Hematopoietic multipotent progenitor cell treated with erythropoietin and hydrocortisone succinate and interleukin-3 and kit ligand, for 8 days (in vitro differentiated cells): ENCODE data around the gene ACTRT2.

ENCODE experiments used
- DNase-seq: peaks from one replicate; pipeline ENCODE4 v3.0.0-alpha.2; 2015

The ACTRT2 gene

DNA sequence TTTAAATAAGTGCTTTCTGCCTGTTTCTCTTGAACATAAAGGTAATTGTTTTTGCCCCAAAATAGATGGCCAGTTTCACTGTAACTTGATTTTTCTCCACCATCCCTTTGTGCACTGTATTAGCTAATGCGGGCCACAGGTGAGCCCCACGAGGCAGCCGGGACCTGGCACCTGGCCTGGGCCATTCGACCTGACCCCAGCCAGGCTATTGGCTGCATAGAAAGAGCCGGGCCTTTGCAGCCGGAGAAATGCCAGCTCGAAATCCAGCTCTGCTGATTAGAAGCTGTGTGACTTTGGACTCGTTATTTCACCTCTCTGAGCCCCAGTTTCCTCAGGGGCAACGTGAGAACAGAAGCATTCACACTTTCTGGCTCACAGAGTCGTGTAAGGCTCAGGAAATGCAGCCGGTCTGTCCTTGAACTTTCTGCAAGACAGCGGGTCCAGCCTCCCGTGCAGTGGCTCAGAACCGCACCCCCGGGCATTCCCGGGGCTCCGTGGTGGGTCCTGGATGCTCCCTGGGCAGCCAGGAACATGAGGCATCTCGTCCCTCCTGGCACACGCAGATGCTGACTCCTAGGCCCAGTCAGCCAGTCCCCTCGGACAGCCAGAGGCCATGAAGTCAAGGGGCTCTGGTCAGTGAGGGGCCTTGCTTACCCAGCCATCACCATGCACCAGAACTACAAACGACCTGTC lies 37.4 kb upstream of the ACTRT2 start:
- DNase-seq: no peak

GRCh38 chr1:2984399-2985061 lies 36.7 kb upstream of the ACTRT2 start:
- DNase-seq: no peak

GRCh38 chr1:2985067-2985561 lies 36.2 kb upstream of the ACTRT2 start:
- DNase-seq: no peak

DNA sequence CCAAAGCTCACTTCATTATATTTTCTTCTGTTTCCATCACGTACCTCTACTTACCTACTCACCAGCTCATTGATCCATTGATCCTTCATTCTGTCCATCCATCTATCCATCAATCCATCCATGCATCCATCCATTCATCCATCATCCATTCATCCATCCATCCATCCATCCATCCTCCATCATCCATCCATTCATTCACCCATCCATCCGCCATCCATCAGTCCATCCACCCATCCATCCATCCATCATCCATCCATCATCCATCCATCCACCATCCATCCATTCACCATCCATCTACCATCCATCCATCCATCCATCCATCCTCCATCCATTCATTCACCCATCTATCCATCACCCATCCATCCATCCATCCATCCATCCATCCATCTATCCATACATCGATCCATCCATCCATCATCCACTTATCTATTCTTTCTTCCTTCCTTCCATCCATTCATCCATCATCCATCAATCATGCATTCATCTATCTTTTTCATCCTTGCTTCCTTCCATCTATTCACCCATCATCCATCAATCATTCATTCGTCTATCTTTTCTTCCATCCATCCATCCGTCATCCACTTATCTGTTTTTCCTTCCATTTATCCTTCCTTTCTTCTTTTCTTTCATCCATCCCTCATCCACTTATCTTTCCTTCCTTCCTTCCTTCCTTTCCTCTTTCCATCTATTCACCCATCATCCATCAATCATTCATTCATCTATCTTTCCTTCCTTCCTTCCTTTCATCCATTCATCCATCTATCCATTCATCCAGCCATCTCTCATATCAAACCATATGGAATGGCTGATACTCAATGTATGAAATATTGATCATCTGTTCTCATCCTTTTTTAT lies 35.3 kb upstream of the ACTRT2 start:
- DNase-seq: no peak

DNA sequence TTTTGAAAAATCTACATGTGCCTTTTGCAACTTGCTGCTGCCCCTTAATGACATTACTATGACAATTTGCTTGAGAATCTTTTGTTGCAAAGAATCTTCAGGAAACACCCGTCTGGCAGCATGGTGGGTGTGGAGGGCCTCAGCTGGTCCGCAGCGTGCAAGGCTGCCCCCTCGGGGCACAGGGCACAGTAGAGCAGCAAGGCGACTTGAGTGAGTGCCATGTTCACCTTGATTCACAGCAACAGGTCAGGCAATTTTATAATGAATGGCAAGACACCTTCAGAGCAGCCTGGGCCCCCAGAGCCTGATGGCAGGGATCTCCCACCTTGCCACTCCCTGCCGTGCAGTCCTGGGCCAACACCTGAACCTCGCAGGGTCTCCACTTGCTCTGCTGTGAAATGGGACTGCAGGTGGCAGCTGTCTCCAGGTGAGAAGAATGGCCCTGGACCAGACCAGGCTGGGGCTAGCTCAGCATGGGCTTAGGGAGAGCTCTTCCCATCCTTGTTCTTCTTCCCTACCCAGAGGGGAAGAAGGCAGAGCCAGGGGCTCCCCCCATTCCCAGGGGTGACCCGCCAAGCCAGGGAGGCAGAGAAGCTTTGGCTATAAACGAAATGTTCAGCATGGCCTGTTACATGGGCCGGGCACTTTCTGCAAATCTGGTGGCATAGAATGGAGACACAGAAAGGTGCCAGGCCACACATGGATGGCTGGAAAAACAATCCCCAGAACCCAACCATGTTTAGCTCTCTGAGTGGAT lies 34.5 kb upstream of the ACTRT2 start:
- no peak for DNase-seq

- no peak for DNase-seq
Measured at GRCh38 chr1:2987773-2988172, 33.5 kb upstream of the ACTRT2 start.

DNA sequence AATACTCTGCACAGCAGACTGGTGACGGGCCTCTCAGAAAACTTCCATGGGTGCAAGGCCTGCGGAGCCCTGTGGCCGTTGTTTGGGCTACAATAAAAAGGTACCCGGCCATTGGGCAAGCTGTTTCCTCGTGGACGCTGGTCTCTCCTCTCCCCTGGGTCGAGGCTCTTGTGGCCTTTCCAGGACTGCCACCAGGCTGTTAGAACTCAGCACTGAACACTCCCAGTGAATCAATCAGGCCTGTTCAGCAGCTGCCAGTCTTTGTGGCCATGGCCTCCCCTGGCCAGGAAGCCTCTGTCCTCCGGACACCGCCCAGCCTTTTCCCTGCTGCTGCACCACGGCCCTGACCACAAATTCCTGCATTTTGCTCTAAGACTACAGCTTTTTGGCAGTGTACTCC lies 33.0 kb upstream of the ACTRT2 start:
- no peak for DNase-seq

DNA sequence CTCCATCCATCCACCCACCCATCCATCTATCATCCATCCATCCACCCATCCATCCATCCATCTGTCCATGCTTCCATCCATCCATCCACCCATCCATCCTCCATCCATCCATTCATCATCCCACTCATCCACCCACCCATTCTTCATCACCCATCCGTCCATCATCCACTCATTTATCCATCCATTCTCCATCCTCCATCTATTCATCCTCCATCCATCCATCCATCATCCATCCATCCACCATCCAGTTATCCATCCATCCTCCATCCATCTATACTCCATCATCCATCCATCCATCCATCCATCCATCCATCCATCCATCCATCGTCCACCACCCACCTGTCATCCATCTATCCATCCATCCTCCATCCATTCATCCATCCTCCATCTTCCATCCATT lies 32.1 kb upstream of the ACTRT2 start:
- no peak for DNase-seq

GRCh38 chr1:2989976-2990375 lies 31.3 kb upstream of the ACTRT2 start:
- DNase-seq: no peak

- DNase-seq: no peak
Measured at GRCh38 chr1:2990376-2991115, 30.7 kb upstream of the ACTRT2 start.

- DNase-seq: no peak
Measured at GRCh38 chr1:2991753-2992495, 29.3 kb upstream of the ACTRT2 start.

DNA sequence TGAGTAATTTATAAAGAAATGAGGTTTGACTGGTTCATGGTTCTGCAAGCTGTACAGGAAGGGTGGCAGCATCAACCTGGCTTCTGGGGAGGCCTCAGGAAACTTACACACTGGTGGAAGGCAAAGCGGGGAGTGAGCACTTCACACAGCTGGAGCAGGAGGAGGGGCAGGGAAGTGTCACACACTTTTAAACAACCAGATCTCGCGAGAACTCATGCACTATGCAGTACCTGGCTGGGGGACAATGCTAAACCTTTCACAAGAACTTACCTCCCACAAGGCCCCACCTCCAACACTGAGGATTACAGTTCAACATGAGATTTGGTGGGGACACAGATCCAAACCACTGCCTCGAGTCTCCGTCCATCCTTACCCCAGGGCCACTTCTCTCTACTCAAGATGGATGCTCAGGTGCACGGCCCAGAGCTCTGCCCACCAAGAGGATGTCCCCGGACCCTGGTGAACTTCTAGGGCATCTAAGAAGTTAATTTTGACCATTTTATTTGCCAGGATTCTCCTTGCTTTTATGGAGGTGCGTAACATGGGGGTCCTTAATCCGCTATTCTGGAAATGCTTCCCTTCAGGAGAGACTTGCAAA lies 22.7 kb upstream of the ACTRT2 start:
- DNase-seq: no peak

DNA sequence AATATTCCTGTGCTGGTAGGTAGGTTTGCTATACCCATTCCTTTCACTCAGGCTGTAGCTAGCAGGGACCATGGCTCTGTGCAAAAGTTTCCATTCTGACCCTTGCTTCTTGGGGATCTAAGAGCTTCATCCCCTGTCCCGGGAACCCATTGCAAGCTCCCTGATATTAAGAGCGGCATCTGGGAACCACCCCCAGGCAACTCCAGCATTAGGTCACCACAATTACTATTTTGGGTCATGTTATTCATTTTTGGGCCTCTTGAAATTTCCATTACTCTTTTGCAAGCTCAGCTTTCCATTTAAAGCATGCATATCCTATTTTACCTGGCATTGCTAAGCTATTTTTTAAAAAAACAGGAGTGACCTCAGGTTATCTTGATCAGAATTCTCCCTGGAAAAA lies 22.1 kb upstream of the ACTRT2 start:
- DNase-seq: no peak

- no peak for DNase-seq
Measured at GRCh38 chr1:2999571-2999970, 21.7 kb upstream of the ACTRT2 start.

DNA sequence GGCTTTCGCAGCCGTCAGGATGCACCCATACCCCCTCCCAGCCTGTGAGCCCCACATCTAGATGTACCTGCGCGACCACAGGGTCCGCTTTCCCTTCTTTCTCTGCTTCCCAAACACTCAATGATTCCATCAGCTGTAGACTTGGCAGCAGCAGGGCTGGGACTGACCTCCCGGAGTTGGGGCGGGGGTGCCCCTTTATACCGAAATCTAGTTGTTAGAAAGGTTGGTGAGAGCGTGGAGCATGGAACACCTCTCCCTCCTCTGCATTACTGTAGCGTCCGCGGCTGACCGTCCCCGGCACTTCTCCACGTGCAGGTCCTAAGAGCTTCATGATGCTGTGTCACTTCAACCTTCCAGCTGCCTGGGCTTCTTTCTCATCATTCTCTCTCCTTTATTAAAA lies 21.1 kb upstream of the ACTRT2 start:
- DNase-seq: no peak

- DNase-seq: no peak
Measured at GRCh38 chr1:3000671-3001470, 20.4 kb upstream of the ACTRT2 start.

DNA sequence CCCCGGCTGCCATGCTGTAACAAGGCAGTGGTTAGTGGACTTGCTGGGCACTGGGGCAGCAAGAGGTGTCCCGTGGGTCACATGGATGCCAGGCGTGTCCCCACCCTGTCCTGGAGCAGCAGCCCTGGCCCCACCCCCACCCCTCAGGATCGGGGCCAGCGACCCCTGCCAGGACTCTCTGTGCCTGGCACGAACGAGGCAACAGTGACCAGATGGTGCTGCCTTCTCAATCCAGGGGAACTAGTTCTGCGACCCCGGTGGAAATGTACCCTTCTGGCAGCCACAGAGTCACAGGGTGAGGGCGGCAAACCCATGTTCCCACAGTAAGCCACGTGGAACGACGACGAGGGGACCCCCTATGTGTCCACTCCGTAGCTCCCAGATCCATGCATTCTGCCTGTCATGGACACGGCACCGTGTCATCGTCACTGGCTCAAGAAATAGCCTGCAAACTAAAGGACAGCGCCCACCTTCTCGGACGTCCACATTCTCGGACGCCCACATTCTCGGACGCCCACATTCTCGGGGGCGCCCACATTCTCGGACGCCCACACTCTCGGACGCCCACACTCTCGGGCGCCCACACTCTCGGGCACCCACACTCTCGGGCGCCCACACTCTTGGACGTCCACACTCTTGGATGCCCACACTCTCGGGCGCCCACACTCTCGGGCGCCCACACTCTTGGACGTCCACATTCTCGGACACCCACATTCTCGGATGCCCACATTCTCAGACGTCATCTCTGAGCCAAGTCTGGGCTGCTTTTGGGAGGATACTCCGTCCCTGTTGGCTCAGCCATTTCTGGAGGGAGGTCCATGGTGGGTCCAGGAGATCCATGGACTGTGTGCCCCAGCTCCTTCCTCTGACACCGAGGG lies 19.6 kb upstream of the ACTRT2 start:
- no peak for DNase-seq

- no peak for DNase-seq
Measured at GRCh38 chr1:3002349-3003038, 18.8 kb upstream of the ACTRT2 start.
